HL-60 (cell line): ENCODE data around the gene PTPN3.

Source experiments
- DNase-seq, 2 experiments: peaks; one replicate each; pipeline ENCODE4 v3.0.0-alpha.2; 2010 to 2020; ENCODE audit warnings: low read depth in 1 of 2, low spot score in 1 of 2
- H3K27ac ChIP-seq: fragments of 250-450 bp; sonication (Bioruptor Pico); replicated peaks from 2 replicates; pipeline ENCODE4 v1.5.1; 2020; ENCODE audit warnings: mild to moderate bottlenecking, moderate library complexity
- H3K27me3 ChIP-seq: fragments of 250-450 bp; sonication (Bioruptor Pico); 2 replicates; pipeline ENCODE4 v1.5.1; 2021; ENCODE audit warnings: mild to moderate bottlenecking, moderate library complexity; ENCODE audit not compliant: insufficient read depth, poor library complexity, severe bottlenecking
- H3K4me3 ChIP-seq: replicated peaks from 2 replicates; pipeline ENCODE4 v1.5.1; 2011; ENCODE audit warnings: mild to moderate bottlenecking, control low read depth, low read length; ENCODE audit not compliant: insufficient read depth
- GABPA ChIP-seq: IDR thresholded peaks from 2 replicates; pipeline ENCODE4 v1.6.1; 2012; ENCODE audit warnings: low read depth
- POLR2AphosphoS5 ChIP-seq: IDR thresholded peaks from 2 replicates; pipeline ENCODE4 v1.6.1; 2012; ENCODE audit warnings: low read depth
- SPI1 ChIP-seq: IDR thresholded peaks from 2 replicates; pipeline ENCODE4 v1.6.1; 2012; ENCODE audit warnings: low read depth, mild to moderate bottlenecking, borderline replicate concordance
- TF ChIP-seq, protein P1 (sequence below): IDR thresholded peaks from one replicate; pipeline ENCODE4 v1.5.1; 2011; ENCODE audit warnings: low read length, control low read depth, inconsistent platforms; ENCODE audit not compliant: insufficient read depth
- TF ChIP-seq, protein P2 (sequence below): IDR thresholded peaks from 2 replicates; pipeline ENCODE4 v1.6.1; 2012; ENCODE audit warnings: low read depth; ENCODE audit not compliant: insufficient replicate concordance

The PTPN3 gene

DNA sequence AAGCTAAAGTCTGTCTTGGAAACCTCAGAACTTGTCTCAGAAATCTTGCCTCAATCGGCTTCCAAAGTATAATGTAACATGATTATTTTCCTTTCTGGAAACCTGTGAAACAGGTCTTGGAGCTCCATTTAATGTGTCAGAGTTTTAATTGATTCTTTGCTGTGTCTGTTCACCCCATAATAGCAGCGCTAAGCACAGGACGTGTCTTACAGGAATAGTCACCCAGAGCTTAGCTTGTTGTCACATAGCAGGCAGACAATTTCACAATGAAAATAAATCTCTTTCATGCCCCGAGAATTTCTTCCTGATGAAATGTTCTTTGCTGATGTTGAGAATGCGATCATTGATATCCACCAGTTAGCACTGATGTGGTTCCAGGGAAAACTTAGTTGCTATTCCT lies 40.2 kb upstream of the PTPN3 start:
- no peak overlapping the region for H3K4me3 ChIP-seq
- TF ChIP-seq, protein P1, sequence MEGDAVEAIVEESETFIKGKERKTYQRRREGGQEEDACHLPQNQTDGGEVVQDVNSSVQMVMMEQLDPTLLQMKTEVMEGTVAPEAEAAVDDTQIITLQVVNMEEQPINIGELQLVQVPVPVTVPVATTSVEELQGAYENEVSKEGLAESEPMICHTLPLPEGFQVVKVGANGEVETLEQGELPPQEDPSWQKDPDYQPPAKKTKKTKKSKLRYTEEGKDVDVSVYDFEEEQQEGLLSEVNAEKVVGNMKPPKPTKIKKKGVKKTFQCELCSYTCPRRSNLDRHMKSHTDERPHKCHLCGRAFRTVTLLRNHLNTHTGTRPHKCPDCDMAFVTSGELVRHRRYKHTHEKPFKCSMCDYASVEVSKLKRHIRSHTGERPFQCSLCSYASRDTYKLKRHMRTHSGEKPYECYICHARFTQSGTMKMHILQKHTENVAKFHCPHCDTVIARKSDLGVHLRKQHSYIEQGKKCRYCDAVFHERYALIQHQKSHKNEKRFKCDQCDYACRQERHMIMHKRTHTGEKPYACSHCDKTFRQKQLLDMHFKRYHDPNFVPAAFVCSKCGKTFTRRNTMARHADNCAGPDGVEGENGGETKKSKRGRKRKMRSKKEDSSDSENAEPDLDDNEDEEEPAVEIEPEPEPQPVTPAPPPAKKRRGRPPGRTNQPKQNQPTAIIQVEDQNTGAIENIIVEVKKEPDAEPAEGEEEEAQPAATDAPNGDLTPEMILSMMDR: no peak
- TF ChIP-seq POLR2AphosphoS5 (no peak), GABPA (no peak)
- no peak overlapping the region for H3K27ac ChIP-seq
- H3K27me3 ChIP-seq: no peaks in the 10 kb centered on the region
- no peak for DNase-seq

DNA sequence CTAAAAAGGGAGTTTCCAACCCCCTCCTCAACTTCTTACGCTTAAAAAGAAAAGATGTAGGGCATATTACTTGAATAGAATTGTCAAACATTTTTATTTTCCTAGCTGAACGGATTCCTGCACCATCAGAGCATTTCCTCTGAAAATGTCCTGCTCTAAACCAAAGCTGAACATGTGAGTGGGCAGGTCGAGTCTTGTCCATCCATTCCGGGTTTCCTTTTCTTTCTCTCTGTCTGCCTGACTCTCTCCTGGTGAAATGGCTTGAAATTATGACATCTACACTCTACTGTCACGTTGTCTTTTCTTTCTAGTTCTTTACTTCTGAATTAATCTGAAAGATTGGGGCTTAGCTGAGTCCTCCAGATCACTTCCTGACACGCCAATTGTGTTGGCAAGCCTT lies 39.2 kb upstream of the PTPN3 start:
- TF ChIP-seq, protein P2, sequence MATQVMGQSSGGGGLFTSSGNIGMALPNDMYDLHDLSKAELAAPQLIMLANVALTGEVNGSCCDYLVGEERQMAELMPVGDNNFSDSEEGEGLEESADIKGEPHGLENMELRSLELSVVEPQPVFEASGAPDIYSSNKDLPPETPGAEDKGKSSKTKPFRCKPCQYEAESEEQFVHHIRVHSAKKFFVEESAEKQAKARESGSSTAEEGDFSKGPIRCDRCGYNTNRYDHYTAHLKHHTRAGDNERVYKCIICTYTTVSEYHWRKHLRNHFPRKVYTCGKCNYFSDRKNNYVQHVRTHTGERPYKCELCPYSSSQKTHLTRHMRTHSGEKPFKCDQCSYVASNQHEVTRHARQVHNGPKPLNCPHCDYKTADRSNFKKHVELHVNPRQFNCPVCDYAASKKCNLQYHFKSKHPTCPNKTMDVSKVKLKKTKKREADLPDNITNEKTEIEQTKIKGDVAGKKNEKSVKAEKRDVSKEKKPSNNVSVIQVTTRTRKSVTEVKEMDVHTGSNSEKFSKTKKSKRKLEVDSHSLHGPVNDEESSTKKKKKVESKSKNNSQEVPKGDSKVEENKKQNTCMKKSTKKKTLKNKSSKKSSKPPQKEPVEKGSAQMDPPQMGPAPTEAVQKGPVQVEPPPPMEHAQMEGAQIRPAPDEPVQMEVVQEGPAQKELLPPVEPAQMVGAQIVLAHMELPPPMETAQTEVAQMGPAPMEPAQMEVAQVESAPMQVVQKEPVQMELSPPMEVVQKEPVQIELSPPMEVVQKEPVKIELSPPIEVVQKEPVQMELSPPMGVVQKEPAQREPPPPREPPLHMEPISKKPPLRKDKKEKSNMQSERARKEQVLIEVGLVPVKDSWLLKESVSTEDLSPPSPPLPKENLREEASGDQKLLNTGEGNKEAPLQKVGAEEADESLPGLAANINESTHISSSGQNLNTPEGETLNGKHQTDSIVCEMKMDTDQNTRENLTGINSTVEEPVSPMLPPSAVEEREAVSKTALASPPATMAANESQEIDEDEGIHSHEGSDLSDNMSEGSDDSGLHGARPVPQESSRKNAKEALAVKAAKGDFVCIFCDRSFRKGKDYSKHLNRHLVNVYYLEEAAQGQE: no peak
- TF ChIP-seq, protein P1: no peak
- TF ChIP-seq SPI1: no peak
- no peak for TF ChIP-seq GABPA
- TF ChIP-seq POLR2AphosphoS5: no peak
- Histone ChIP-seq H3K27me3 (no peaks in the 10 kb centered on the region), H3K4me3 (no peak overlapping the region), H3K27ac (no peak overlapping the region)
- no peak for DNase-seq

DNA sequence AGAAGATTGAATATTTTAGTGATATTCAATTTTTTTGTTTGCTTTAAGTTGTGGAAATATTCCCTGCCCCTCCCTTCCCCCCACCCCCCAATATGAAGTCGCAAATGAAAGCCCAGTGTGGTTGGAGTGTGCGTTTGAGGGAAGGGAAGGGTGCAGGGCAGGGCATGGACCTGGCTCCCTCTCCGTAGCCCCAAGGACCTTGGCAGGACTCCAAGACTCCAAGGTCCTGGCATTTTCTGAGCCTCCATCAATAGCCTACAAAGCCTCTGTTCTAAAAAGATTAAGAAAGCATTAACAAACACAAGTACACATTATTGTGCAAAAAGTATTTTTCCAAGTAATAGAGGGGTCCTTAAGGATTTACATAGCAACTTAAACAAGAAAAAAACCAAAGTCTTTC lies 38.8 kb upstream of the PTPN3 start:
- Histone ChIP-seq H3K4me3 (no peak overlapping the region), H3K27me3 (no peaks in the 10 kb centered on the region), H3K27ac (no peak overlapping the region)
- DNase-seq: no peak
- TF ChIP-seq, protein P1: no peak
- TF ChIP-seq, protein P2: no peak

DNA sequence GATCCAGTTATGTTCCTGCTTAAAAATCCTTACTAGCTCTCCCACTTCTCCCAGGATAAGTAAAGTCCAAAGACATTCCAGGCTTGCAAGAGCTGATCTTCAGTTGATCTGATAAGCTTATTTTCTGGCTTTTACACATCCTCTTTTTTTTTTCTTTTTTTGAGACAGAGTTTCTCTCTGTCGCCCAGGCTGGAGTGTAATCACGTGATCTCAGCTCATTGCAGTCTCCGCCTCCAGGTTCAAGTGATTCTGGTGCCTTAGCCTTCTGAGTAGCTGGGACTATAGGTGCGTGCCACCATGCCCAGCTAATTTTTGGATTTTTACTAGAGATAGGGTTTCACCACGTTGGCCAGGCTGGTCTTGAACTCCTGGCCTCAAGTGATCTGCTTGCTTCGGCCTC lies 37.3 kb upstream of the PTPN3 start:
- H3K27me3 ChIP-seq: no peaks in the 10 kb centered on the region
- no peak overlapping the region for H3K27ac ChIP-seq
- no peak overlapping the region for H3K4me3 ChIP-seq
- no peak for DNase-seq
- TF ChIP-seq POLR2AphosphoS5 (no peak), SPI1 (no peak), GABPA (no peak)
- TF ChIP-seq, protein P1: no peak
- TF ChIP-seq, protein P2: no peak
